8988T (cell line): ENCODE data around the gene CCAR1.
"Not testable (repeated sequence)": the region's sequence is repeated elsewhere in the genome, so short reads cannot be mapped to it uniquely, and the experiment has no call there.

Source experiments
- DNase-seq: peaks from one replicate; pipeline ENCODE4 v3.0.0; 2011

CCAR1 gene

GRCh38 chr10:68720793-68721672 is at the start of gene CCAR1:
Gene CCAR1, plus strand, starts transcription at chr10:68721239. Its CDS starts 1,266 bp downstream, at chr10:68722505.
- DNase-seq = peak; percentile 83

GRCh38 chr10:68684413-68684812 is 36.6 kb upstream of the CCAR1 start:
- no peak for DNase-seq

GRCh38 chr10:68696018-68696417 is 25.0 kb upstream of the CCAR1 start:
- no peak for DNase-seq

GRCh38 chr10:68697106-68697505 is 23.9 kb upstream of the CCAR1 start:
- no peak for DNase-seq

GRCh38 chr10:68700197-68700596 is 20.8 kb upstream of the CCAR1 start:
- DNase-seq = no peak

GRCh38 chr10:68705548-68705947 is 15.5 kb upstream of the CCAR1 start:
- no peak for DNase-seq

- DNase-seq = not testable (repeated sequence)
Observed at GRCh38 chr10:68708987-68709386, 12.1 kb upstream of the CCAR1 start.

GRCh38 chr10:68713065-68713464 is 8.0 kb upstream of the CCAR1 start:
- not testable (repeated sequence) for DNase-seq

- no peak for DNase-seq
Observed at GRCh38 chr10:68717435-68717834, 3.6 kb upstream of the CCAR1 start.

GRCh38 chr10:68721673-68722335 is 765 bp downstream of the CCAR1 start:
- DNase-seq = peak; percentile 9

GRCh38 chr10:68725016-68725415 is 4.0 kb downstream of the CCAR1 start:
- DNase-seq = no peak

GRCh38 chr10:68727146-68727545 is 6.1 kb downstream of the CCAR1 start:
- no peak for DNase-seq

- no peak for DNase-seq
Observed at GRCh38 chr10:68732651-68733050, 11.6 kb downstream of the CCAR1 start.

- DNase-seq = no peak
Observed at GRCh38 chr10:68734349-68734748, 13.3 kb downstream of the CCAR1 start.

- DNase-seq = no peak
Observed at GRCh38 chr10:68735119-68735518, 14.1 kb downstream of the CCAR1 start.

- not testable (repeated sequence) for DNase-seq
Observed at GRCh38 chr10:68735739-68736138, 14.7 kb downstream of the CCAR1 start.

GRCh38 chr10:68740676-68741075 is 19.6 kb downstream of the CCAR1 start:
- not testable (repeated sequence) for DNase-seq

GRCh38 chr10:68742397-68742796 is 21.4 kb downstream of the CCAR1 start:
- DNase-seq = no peak

- DNase-seq = no peak
Observed at GRCh38 chr10:68752711-68753350, 31.8 kb downstream of the CCAR1 start.

GRCh38 chr10:68756246-68756645 is 35.2 kb downstream of the CCAR1 start:
- DNase-seq = no peak

- DNase-seq = no peak
Observed at GRCh38 chr10:68756766-68757165, 35.7 kb downstream of the CCAR1 start.

- no peak for DNase-seq
Observed at GRCh38 chr10:68759223-68759863, 38.3 kb downstream of the CCAR1 start.

- no peak for DNase-seq
Observed at GRCh38 chr10:68759967-68760366, 38.9 kb downstream of the CCAR1 start.
